HFF-Myc (cell line): ENCODE results near the gene CASP10.
"Not testable (repeated sequence)": the region's sequence is repeated elsewhere in the genome, so short reads cannot be mapped to it uniquely, and the experiment has no call there.

Source experiments
- DNase-seq: peaks from one replicate; pipeline ENCODE4 v3.0.0-alpha.2; 2011; ENCODE audit warnings: low read depth; ENCODE audit errors: extremely low read depth
- H3K4me3 ChIP-seq: replicated peaks from 2 replicates; pipeline ENCODE4 v1.5.1; 2011; ENCODE audit warnings: low read depth, mild to moderate bottlenecking, control low read depth, low read length
- CTCF ChIP-seq: IDR thresholded peaks from 2 replicates; pipeline ENCODE4 v1.5.1; 2012; ENCODE audit warnings: mild to moderate bottlenecking, low read depth, low read length, control low read depth; ENCODE audit errors: missing control alignments

Gene CASP10

GRCh38 chr2:201174687-201175086, 8.3 kb upstream of the CASP10 start:
- no peak for DNase-seq
- H3K4me3 ChIP-seq, result no peak overlapping the region
- no peak for TF ChIP-seq CTCF

DNA sequence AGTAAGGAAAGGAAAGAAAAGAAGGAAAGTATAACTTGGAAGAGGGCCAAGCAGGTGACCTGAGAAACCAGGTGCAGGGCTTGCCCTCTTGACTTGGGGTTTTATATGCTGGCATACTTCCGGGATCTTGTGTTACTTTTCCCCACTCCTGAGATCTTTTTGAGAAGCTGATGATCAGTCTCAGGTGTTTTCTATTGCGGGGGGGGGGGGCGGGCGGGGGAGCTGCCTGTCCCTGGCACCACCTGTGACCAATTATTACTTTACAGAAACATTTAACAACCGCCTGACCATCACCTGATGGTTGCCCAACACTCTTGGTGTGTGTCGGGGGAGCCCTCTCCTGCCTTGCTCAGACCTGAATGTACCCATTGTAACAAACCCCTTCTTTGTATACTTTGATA, 6.9 kb upstream of the CASP10 start:
- TF ChIP-seq CTCF, result no peak
- no peak overlapping the region for H3K4me3 ChIP-seq
- DNase-seq, result no peak

DNA sequence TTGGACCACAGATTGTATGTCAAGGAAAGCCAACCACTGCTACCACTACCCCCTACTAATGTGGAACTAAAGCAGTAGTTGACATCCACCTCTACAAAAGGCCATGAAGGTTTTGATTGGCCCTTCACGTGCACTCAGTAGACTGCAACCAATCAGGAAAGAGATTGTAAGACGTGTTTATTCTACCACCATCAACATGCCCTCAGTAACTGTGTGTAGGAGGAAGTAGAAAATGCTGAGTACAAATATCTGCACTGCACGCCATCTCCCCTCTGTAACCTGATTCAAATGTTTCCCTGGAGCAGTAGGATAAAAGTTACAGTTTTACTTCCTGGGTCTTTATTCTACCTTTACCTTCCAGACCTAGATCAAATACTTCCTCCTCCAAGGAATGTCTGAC, 2.9 kb upstream of the CASP10 start:
- no peak for TF ChIP-seq CTCF
- H3K4me3 ChIP-seq, result no peak overlapping the region
- DNase-seq, result no peak

DNA sequence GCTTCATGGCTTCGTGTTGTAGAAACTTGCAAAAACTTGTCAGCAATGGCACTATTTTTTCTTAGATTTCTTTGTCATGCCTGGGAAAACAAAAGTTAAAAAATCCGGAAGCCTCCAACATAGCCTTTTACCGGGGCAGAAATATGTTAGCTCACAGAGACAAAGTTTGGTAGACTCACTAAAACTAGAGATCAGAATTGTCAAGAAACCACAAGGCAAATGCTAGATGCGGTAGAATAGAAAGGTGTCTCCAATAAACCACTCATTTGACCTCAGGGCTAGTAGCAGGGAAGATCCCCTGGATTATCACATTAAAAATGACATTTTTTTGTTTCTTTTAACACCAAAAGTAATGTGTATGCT, 405 bp downstream of the CASP10 start:
- no peak for TF ChIP-seq CTCF
- DNase-seq, result no peak
- H3K4me3 ChIP-seq, result peak overlapping the region; percentile 23

GRCh38 chr2:201183835-201184234, 894 bp downstream of the CASP10 start:
- H3K4me3 ChIP-seq, DNase-seq: not testable (repeated sequence)

DNA sequence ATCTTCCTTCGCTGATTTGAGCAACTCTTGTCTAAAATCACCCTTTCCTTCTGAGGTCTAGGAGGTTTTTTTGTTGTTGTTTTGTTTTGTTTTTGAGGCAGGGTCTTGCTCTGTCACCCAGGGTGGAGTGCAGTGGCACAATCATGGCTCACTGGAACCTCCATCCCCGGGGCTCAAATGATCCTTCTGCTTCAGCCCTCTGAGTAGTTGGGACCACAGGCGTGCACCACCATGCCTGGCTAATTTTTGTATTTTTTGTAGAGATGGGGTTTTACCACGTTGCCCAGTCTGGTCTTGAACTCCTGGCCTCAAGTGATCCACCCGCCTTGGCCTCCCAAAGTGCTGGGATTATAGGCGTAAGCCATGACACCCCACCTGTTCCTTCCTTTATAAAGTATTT, 1.3 kb downstream of the CASP10 start:
- DNase-seq, H3K4me3 ChIP-seq: not testable (repeated sequence)

DNA sequence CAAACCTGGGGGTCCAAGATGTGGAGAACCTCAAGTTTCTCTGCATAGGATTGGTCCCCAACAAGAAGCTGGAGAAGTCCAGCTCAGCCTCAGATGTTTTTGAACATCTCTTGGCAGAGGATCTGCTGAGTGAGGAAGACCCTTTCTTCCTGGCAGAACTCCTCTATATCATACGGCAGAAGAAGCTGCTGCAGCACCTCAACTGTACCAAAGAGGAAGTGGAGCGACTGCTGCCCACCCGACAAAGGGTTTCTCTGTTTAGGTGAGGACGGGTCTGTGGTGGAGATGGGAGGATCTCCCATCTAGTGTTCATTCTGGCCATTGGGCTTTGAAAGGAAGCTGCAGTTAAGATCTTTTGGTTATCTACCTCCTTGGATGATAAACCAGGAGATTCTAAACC, 2.9 kb downstream of the CASP10 start:
- no peak for TF ChIP-seq CTCF
- no peak overlapping the region for H3K4me3 ChIP-seq

DNA sequence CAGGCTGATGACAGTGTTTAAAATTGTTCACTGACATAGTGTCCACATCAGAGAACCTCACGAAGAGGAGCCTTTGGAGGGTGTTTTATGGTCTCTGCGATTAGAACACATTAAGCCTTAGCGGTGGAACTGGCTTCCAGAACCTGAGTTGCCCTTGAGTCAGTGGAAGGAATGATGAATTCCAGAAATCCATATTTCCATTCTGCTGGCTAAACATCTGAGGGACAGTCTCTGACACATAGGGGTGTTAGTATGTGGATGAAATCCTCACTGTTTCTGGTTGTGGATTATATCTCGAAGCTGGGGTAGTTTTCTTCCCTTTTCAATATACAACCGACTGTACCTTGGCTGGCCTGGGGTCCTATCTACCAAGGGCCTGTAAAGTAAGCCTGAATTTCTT, 4.0 kb downstream of the CASP10 start:
- H3K4me3 ChIP-seq, result no peak overlapping the region
- DNase-seq, result no peak
- no peak for TF ChIP-seq CTCF

More for the DNA sequence above, 2.9 kb downstream of the CASP10 start:
- no peak for DNase-seq
